RPMI7951 (cell line): ENCODE data around the gene RAB1A. TPM values are rescaled to one million over a fixed set of nuclear protein-coding genes. Genes with fewer than 3 reads are reported as not detected.
A peak's percentile ranks its signal among the peaks of the same experiment; 100 is the strongest.

Experiments
- DNase-seq: peaks from one replicate; pipeline ENCODE4 v3.0.0-alpha.2; 2012; ENCODE audit warnings: low read depth
- total RNA-seq: library from RNA; depleted of rRNA; stranded (reverse); fragments of >200 nt; shearing (Covaris generic); gene quantifications from 2 replicates; pipeline ENCODE4 v1.2.3, GENCODE V29; 2014

Gene RAB1A
- total RNA-seq, 1 experiment from 2014 or later: 168 TPM

DNA sequence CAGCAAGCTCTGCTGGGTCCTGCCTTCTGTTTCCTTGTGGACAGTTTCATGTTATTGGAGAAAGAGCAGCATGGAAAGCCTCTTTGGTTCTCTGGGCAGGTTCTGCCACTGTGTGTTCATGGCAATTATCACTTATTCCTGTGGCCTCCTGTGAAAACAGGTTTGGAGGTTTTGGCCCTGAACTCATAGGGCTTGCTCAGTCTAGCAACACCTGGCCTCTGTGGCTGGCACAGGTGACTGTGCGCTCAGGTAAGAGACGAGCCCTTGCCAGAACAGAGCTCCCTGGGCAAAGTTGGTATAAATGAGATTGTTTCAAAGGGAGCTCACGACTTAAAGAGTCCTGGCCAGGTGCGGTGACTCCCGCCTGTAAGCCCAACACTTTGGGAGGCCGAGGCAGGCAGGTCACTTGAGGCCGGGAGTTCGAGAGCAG, 68.0 kb downstream of the RAB1A start:
- DNase-seq: no peak

- no peak for DNase-seq
Measured at GRCh38 chr2:65061146-65061909, 68.6 kb downstream of the RAB1A start.

GRCh38 chr2:65059071-65059470, 70.8 kb downstream of the RAB1A start:
- no peak for DNase-seq

DNA sequence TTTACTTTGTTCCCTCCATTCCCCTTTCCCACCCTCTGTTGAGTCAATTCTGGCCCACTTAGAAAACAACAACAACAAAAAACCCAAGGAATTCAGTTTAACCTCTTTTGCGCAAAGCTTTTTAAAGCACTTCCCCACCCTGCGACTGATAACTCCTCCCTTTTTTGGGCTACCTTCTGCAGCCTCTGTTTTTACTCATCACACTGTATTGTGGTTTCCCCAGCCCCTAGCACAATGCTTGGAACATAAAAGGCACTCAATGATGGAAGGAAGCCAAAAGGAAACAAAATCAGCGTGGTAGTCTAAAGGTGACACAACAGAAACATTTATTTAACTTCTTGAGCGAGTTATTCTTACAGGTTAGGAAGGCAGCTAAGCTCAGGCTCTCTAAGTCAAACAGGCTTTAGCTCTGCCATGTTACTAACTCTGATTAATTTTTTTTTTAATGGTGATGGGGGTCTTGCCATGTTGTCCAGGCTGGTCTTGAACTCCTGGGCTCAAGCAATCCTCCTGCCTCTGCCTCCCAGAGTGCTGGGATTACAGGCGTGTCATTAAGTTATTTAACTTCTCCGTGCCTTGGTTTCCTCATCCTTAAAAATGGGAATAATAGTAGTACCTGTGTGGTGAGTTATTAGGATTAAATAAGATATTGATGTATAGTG, 72.4 kb downstream of the RAB1A start:
- peak; percentile 62 for DNase-seq

DNA sequence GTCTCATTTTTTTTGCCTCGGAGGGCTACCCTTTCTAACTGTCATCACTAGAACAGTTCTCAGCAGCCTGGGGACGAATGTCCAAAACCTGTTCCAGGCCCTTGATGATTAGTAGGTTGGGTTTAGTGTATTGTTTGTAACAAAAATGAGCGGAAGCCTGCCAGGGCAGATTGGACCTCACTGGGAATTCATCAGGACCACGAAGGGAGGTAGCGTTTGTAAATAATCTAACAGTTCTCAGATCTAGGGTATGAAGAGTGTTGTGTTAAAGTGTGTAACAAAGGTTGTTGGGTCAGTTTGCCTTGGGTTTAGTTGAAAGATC, 72.9 kb downstream of the RAB1A start:
- no peak for DNase-seq

GRCh38 chr2:65056215-65057053, 73.5 kb downstream of the RAB1A start, which contains the start of gene CEP68:
CEP68 (plus strand) TSS chr2:65056416; CDS start chr2:65069445, 13,029 bp downstream.
- DNase-seq: peak; percentile 96

DNA sequence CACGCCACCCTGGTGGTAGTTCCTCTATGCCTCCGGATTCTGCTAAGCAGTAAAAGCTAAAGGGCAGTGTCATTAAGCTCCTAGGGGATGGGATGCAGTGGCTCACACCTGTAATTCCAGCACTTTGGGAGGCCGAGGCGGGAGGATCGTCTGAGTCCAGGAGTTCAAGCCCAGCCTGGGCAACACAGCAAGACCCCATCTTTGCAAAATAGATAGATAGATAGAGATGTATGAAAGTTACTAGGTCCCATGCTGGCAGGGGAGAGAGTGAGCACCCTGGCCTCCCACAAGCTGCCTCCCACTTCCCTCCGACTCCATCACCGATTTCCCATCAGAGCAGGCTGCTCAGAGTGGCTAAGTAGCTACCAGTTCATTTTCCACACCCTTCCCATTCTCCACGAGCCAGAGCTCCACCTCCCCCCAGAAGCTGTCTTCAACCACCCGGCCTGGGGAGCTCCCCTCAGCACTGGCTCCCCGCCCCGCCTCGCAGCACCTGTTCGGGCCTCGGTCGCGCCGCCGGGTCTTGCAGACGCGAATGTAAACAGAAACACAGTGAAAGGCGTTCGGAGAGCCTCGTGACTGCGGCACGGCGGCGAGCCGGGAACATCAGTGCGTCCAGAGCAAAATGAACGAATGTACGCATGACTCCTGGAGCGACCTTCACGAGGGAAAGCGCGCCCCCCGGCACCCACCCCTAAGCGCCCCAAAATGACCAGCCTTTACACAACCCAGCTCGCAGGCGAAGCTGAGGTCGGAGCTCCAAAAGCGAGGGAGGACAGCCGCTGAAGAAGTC, 74.3 kb downstream of the RAB1A start:
- DNase-seq: no peak

GRCh38 chr2:65054749-65055421, 75.0 kb downstream of the RAB1A start:
- DNase-seq: no peak

DNA sequence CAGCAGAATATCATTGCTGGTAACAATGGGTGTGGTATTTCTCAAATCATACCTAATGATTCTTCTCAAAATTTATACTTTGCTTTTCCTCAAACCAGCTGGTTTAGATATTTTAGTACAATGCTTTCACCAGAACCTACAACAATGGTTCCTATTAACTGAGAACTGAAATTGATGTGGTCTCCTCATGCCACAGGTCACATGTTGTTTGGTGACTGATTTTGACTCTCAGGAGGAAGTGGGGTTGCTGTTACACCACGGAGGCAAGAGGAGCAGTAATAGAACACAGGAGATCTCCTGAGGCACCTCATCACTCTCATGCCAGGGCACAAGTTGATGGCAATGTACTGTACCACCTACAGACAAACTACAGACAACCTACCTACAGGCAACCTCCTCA, 76.7 kb downstream of the RAB1A start:
- DNase-seq: no peak

GRCh38 chr2:65050931-65051330, 79.0 kb downstream of the RAB1A start:
- peak; percentile 73 for DNase-seq

- DNase-seq: no peak
Measured at GRCh38 chr2:65049010-65049639, 80.8 kb downstream of the RAB1A start.

DNA sequence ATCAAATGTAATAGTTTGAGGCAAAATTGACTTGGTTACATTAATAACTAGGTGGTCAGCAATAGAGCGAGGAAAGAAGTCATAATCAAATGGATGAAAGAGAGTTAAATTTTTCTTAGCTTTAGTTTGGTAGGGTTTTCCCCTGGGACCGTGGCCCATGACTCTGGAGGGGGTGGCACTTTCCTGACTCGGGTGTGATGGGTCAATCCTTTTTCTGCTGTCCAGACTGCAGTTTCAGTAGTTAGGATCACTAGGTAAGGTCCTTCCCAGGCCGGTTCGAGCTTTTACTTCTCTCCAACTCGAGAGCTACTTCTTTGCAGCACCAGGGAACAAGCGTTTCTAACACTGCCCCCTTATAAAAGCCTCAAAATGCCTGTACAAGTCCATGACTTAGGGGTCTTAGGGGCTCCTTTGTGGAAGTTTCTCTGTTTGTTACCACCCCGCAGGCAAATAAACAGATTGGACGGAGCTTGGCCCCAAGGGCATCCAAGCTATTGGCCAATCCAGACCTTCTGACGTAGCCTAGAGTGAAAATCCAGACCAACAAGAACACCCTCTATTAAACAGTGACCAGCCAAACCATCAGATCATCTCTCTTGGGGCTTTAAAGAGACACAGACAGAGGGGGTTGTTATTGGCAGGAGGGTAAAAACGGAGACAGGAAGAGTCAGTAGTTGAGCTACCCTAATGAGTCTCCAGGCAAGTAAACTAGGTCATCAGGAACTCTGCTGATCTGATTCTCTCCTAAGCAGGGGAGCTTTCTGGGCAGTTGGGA, 83.1 kb downstream of the RAB1A start:
- no peak for DNase-seq

DNA sequence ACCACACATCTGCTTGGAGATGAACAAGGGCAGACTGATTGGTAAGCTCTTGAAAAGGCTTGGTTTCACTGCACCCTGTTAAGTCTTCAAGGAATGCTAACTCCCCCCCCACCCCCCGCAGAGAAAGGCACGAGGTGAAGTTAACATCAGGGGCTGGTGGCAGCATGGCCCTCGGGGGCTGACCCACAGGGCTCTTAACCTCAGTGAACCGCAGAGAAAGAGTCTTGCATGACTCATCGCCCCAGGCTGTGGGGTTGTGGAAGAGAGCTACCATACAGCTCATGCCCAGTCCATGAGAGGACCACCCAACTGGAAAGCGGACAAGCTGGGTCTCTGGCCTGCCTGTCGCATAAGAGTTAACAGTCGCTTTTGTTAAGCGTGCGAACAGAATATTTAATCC, 84.3 kb downstream of the RAB1A start:
- peak; percentile 95 for DNase-seq

DNA sequence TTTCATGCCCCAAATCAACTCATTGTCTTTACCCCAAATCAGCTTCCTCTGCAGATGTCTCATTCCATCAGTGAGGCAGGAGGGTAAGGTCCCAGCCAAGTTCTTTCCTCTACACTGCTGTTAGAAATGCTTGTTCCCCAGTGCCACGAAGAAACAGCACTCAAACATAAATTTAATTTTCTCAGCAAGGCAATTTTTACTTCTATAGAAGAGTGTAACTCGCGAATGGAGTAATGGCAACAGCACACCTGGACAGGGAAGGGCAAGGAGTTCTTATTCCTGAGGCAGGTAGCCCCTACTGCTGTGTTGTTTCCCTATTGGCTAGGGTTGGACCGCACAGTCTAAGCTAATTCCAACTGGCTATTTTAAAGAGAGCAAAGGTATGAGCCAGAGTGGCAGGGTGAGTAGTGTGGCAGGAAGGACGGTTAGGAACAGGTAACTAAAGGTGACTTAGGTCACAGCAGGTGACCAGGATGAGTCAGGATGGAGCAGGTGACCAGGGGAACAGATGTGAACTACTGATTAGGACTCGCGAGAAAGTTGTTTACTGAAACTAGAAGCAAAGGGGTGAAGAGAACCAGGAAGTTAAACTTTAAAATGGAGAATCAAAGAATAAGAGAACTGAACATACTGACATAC, 85.7 kb downstream of the RAB1A start:
- DNase-seq: no peak

DNA sequence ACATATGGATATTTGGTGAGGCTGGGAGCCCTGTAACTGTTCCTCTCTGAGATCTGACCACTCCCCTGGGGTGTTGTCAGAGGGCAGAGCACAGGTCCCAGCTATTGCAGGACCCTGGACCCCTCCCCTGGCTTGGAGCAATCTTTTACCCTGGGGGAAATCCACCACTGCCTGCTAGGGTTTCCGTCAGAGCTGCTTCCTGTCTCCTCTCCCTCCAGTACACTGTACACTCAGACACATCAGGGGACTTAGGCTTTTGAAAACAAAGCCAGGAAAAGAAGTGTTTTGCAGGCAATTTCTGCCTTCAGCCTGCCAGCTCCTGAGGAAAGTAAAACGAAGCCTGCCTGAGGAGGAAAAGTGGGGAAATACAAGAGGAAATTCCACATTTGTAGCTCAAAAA, 86.9 kb downstream of the RAB1A start:
- no peak for DNase-seq

GRCh38 chr2:65040400-65041261, 89.3 kb downstream of the RAB1A start:
- DNase-seq: peak; percentile 81

DNA sequence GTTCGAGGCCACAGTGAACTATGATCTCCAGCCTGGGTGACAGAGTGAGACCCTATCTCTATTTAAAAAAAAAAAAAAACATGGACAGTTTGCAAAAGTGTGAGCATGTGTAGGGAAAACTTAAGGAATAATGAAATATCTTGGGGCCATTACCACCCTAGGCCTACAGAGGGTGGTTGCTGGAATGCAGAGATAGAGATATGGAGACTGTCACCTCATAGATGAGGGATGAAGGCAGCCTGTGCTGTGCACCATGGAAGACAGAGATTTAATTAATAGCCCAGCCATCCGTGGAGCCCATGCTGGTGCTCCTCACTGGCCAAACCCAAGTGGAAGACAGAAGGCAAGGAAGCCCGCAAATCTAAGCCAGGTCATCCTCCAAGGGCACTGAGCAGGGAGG, 90.3 kb downstream of the RAB1A start:
- DNase-seq: no peak

- no peak for DNase-seq
Measured at GRCh38 chr2:65037178-65037577, 92.7 kb downstream of the RAB1A start.
